Gastrocnemius medialis (tissue), 4 donors: Measurements from ENCODE around the gene KIF26B.

Source experiments
- POLR2A ChIP-seq, 2 donors: fragments of 450-650 bp; IDR thresholded peaks; one replicate each; pipeline ENCODE4 v1.6.1; 2017; ENCODE audit warnings: antibody characterized with exemption in 2 of 2, mild to moderate bottlenecking in 2 of 2, moderate library complexity in 2 of 2
- TF ChIP-seq, protein P1 (sequence below), 5 experiments: fragments of 450-650 bp in 3 of 5; fragments of 200-600 bp in 2 of 5; sonication (generic) in 2 of 5; IDR thresholded peaks in 4 of 5; conservative IDR thresholded peaks in 1 of 5; 1 replicate in 4 of 5; 2 replicates in 1 of 5; pipeline ENCODE4 v1.5.1; 2016 to 2019; ENCODE audit warnings: antibody characterized with exemption in 5 of 5, mild to moderate bottlenecking in 3 of 5, moderate library complexity in 3 of 5

DNA sequence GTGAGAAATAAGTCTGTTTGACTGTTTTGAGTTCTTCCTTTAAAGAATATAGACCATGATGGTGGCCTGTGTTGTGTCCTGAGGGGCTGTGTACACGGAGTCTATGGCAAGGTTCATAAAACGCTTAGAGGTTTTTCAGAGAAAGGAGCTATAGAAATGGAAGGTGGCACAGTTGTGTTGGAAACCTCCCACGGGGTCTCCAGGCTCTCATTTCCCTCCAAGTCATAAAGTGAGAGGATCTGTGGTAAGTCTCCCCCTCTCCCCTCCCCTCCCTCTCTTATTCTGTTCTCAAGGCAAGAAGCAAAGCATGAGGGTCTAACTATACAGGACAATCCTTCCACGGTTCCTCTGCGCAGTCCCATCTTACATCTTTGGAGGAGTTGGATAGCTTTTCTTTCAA, 139.2 kb downstream of the KIF26B start:
- TF ChIP-seq POLR2A (IDR thresholded peaks at IDR 0.05): no peak
- TF ChIP-seq, protein P1, sequence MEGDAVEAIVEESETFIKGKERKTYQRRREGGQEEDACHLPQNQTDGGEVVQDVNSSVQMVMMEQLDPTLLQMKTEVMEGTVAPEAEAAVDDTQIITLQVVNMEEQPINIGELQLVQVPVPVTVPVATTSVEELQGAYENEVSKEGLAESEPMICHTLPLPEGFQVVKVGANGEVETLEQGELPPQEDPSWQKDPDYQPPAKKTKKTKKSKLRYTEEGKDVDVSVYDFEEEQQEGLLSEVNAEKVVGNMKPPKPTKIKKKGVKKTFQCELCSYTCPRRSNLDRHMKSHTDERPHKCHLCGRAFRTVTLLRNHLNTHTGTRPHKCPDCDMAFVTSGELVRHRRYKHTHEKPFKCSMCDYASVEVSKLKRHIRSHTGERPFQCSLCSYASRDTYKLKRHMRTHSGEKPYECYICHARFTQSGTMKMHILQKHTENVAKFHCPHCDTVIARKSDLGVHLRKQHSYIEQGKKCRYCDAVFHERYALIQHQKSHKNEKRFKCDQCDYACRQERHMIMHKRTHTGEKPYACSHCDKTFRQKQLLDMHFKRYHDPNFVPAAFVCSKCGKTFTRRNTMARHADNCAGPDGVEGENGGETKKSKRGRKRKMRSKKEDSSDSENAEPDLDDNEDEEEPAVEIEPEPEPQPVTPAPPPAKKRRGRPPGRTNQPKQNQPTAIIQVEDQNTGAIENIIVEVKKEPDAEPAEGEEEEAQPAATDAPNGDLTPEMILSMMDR (IDR thresholded peaks at IDR 0.05 in 4 of 5, conservative IDR thresholded peaks at IDR 0.05 in 1 of 5): no peak
